DOHH2 (cell line): ENCODE data around the gene FIBP.
A peak's percentile ranks its signal among the peaks of the same experiment; 100 is the strongest.

Source experiments
- H3F3A ChIP-seq: fragments of 200-600 bp; sonication (generic), shearing (Covaris generic); 2 replicates; pipeline ENCODE4 v1.6.0; 2016; ENCODE audit warnings: antibody characterized with exemption, mild to moderate bottlenecking; ENCODE audit not compliant: control insufficient read depth, insufficient read depth
- H3K27ac ChIP-seq: fragments of 200-600 bp; sonication (generic); 2 replicates; pipeline ENCODE4 v1.5.1; 2014; ENCODE audit warnings: low read depth, mild to moderate bottlenecking, low read length, moderate library complexity
- H3K27me3 ChIP-seq: fragments of 200-600 bp; sonication (generic); 2 replicates; pipeline ENCODE4 v1.6.1; 2014; ENCODE audit warnings: mild to moderate bottlenecking, low read length, mixed read lengths; ENCODE audit not compliant: control insufficient read depth
- H3K36me3 ChIP-seq: fragments of 200-600 bp; sonication (generic); 2 replicates; pipeline ENCODE4 v1.6.1; 2014; ENCODE audit warnings: mild to moderate bottlenecking, low read length, moderate library complexity, mixed read lengths; ENCODE audit not compliant: control insufficient read depth
- H3K4me1 ChIP-seq: fragments of 200-600 bp; sonication (generic); 2 replicates; pipeline ENCODE4 v1.6.1; 2014; ENCODE audit warnings: mild to moderate bottlenecking, low read length, mixed read lengths; ENCODE audit not compliant: control insufficient read depth
- H3K4me2 ChIP-seq: fragments of 200-600 bp; sonication (generic); 2 replicates; pipeline ENCODE4 v1.6.0; 2014; ENCODE audit warnings: mild to moderate bottlenecking, low read length, moderate library complexity
- H3K4me3 ChIP-seq: fragments of 200-600 bp; sonication (generic); 2 replicates; pipeline ENCODE4 v1.5.1; 2014; ENCODE audit warnings: mild to moderate bottlenecking, low read length, mixed read lengths
- H3K79me2 ChIP-seq: fragments of 200-600 bp; sonication (generic); 2 replicates; pipeline ENCODE4 v1.6.1; 2014; ENCODE audit warnings: mild to moderate bottlenecking, low read length, mixed read lengths; ENCODE audit not compliant: control insufficient read depth
- H3K9me2 ChIP-seq: fragments of 200-600 bp; sonication (generic); replicated peaks from 2 replicates; pipeline ENCODE4 v1.6.1; 2014; ENCODE audit warnings: mild to moderate bottlenecking, low read length, mixed read lengths; ENCODE audit not compliant: control insufficient read depth
- H3K9me3 ChIP-seq: fragments of 200-600 bp; sonication (generic); 2 replicates; pipeline ENCODE4 v1.6.1; 2014; ENCODE audit warnings: antibody characterized with exemption, low read length, mixed read lengths; ENCODE audit not compliant: control insufficient read depth, insufficient read depth
- H4K20me1 ChIP-seq: fragments of 200-600 bp; sonication (generic); 2 replicates; pipeline ENCODE4 v1.6.0; 2014; ENCODE audit warnings: low read depth, mild to moderate bottlenecking, antibody characterized with exemption, low read length, moderate library complexity; ENCODE audit not compliant: control insufficient read depth, insufficient read depth
- EZH2phosphoT487 ChIP-seq: fragments of 200-600 bp; sonication (generic); IDR thresholded peaks from 2 replicates; pipeline ENCODE4 v1.6.1; 2017; ENCODE audit warnings: borderline replicate concordance, mild to moderate bottlenecking, antibody characterized with exemption, low read length, moderate library complexity, mixed read lengths
- TF ChIP-seq, protein P1 (sequence below): fragments of 200-600 bp; sonication (generic); IDR thresholded peaks from one replicate; pipeline ENCODE4 v1.5.1; 2014; ENCODE audit warnings: antibody characterized with exemption, mild to moderate bottlenecking, low read depth, low read length; ENCODE audit not compliant: poor library complexity, severe bottlenecking

The FIBP gene

GRCh38 chr11:65856689-65857499 lies 31.4 kb downstream of the FIBP start:
- TF ChIP-seq EZH2phosphoT487: no peak
- TF ChIP-seq, protein P1, sequence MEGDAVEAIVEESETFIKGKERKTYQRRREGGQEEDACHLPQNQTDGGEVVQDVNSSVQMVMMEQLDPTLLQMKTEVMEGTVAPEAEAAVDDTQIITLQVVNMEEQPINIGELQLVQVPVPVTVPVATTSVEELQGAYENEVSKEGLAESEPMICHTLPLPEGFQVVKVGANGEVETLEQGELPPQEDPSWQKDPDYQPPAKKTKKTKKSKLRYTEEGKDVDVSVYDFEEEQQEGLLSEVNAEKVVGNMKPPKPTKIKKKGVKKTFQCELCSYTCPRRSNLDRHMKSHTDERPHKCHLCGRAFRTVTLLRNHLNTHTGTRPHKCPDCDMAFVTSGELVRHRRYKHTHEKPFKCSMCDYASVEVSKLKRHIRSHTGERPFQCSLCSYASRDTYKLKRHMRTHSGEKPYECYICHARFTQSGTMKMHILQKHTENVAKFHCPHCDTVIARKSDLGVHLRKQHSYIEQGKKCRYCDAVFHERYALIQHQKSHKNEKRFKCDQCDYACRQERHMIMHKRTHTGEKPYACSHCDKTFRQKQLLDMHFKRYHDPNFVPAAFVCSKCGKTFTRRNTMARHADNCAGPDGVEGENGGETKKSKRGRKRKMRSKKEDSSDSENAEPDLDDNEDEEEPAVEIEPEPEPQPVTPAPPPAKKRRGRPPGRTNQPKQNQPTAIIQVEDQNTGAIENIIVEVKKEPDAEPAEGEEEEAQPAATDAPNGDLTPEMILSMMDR: no peak
- Histone ChIP-seq H3K27me3 (no peaks in the 10 kb centered on the region), H3K4me3 (peak overlapping the region; percentile 88), H3K36me3 (peaks cover 69% of the 10 kb centered on the region), H3K79me2 (peaks cover 50% of the 10 kb centered on the region), H3F3A (peaks cover 26% of the 10 kb centered on the region), H3K4me1 (peaks cover 25% of the 10 kb centered on the region), H3K27ac (peak overlapping the region; percentile 83), H4K20me1 (peaks cover 20% of the 10 kb centered on the region), H3K9me2 (no peaks in the 10 kb centered on the region), H3K9me3 (no peaks in the 10 kb centered on the region), H3K4me2 (peak overlapping the region; percentile 80)

DNA sequence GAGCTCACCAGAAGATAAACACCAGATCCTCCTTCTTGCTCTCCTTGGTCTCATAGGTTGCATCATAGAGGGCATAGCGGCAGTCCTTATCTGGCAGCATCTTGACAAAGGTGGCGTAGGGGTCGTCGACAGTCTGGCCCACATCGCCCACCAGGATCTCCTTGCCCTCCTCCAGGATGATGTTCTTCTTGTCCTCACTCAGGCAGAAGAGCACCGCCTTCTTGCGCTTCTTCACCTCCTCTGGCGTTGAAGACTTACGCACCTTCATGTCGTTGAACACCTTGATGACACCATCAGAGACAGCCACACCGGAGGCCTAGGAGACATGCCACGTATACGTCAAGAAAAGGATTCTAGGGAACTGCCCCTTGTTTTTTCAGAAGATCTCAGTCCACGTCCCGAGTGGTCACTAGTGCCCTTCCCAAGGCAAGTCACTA lies 32.3 kb downstream of the FIBP start:
- Histone ChIP-seq H3K4me2 (peak overlapping the region; percentile 80), H3K9me3 (peaks cover 5% of the 10 kb centered on the region; the same call in 1 of the 2 replicates), H4K20me1 (peaks cover 20% of the 10 kb centered on the region), H3F3A (peaks cover 31% of the 10 kb centered on the region), H3K27ac (no peak overlapping the region), H3K27me3 (no peaks in the 10 kb centered on the region), H3K36me3 (peaks cover 68% of the 10 kb centered on the region), H3K9me2 (no peaks in the 10 kb centered on the region), H3K4me1 (peaks cover 18% of the 10 kb centered on the region), H3K79me2 (peaks cover 41% of the 10 kb centered on the region), H3K4me3 (peak overlapping the region; percentile 88)
- TF ChIP-seq, protein P1: no peak
- TF ChIP-seq EZH2phosphoT487: no peak

DNA sequence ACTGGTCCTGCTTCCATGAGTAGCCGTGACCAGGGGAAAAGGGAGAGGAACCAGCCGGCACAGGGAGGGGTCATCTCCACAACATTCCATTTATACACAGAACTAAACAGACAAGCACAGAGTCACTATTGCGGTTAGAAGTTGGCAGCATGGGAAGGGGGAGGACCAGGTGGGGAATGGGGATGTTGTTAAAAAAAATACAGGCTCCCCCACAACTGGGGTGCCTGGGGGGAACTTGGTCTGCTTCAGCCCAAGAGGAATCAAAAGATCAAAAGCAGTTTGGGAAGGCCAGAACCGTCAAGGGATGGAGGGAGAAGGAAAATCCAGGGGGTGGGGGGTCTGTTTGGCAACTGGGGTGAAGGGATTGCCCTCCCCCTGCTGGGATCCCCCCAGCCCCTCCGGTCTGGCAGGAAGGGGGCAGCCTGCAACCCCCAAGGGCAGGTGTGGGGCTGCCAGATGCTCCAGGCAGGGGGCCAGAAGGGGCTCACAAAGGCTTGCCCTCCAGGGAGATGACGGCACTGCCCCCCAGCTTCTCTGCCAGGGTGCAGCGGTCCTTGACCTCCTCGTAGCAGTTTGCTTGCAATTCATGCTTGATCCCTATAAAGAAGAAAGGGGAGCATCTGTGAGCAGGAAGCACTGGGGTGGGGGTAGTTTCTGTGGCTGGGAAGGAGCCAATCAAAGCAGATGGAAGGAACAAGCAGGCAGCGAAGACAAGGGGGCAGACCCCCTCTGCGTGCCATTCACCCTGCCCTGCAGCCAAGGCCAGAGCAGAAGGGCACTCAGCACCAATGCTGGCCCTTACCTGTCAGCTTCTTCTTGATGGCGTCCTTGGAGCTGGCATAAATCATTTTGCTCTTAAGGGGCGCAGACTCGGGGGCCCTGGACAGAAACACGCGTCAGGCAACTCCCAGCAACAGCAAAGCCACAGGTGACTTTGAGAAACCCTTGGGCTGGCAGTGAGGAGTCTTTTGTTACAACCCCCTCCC lies 33.1 kb downstream of the FIBP start:
- Histone ChIP-seq H4K20me1 (peaks cover 20% of the 10 kb centered on the region), H3K4me2 (no peak overlapping the region), H3K36me3 (peaks cover 65% of the 10 kb centered on the region), H3K79me2 (peaks cover 38% of the 10 kb centered on the region), H3F3A (peaks cover 32% of the 10 kb centered on the region), H3K9me3 (peaks cover 5% of the 10 kb centered on the region; the same call in 1 of the 2 replicates), H3K27me3 (no peaks in the 10 kb centered on the region), H3K4me3 (no peak overlapping the region), H3K4me1 (peaks cover 18% of the 10 kb centered on the region), H3K27ac (no peak overlapping the region), H3K9me2 (no peaks in the 10 kb centered on the region)
- TF ChIP-seq, protein P1: no peak
- TF ChIP-seq EZH2phosphoT487: no peak
